ENCODE results near the gene CD63. TPM values are rescaled to one million over a fixed set of nuclear protein-coding genes. Genes with fewer than 3 reads are reported as not detected.

CD63 gene
- total RNA-seq, 1 experiment from 2014 or later = 367 TPM

DNA sequence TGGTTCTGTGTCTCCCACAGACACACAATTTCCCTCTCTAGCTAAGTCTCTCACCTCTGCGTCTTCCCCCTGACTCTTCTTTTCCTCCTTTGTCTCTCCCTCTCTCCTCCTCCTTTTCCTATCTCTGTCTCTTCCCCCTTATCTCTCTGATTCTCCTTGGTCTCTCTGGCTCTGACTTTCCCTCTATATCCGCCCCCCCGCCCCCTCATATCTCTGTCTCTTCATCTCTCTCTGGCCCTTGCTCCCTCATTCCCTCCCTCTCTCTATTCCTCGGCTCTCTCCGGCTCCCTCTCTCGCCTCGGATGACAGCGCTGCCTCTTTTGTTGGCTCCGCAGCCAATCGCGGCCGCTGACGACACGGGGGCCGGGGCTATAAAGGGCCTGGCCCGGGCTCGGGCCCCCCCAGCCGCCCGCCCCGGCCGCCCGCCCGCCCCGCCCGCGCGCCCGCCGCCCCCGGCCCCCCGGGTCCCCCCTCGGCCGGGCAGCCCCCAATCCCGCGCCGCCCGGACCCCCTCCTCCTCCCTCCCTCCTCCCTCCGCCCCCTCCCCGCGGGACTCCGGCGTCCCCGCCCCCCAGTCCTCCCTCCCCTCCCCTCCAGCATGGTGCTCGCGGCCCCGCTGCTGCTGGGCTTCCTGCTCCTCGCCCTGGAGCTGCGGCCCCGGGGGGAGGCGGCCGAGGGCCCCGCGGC is 14.1 kb upstream of the CD63 start, which contains the start of gene GDF11:
Gene GDF11 (plus strand): TSS at position 404 of the 687 bp plus-strand sequence. CDS start 195 bp downstream, at position 599.
- H3K36me3 ChIP-seq (ENCODE audit: insufficient read depth, low read length, poor library complexity, severe bottlenecking) = peaks cover 6% of the 10 kb centered on the region
- no TSS peak for BruUV-seq (replicated peaks)
- DNase-seq (ENCODE audit: low spot score) = peak; percentile 92
- TF ChIP-seq CTCF (conservative IDR thresholded peaks at IDR 0.05; ENCODE audit: low read depth, low read length) = no peak
- no peak for TF ChIP-seq EZH2 (IDR thresholded peaks at IDR 0.05; ENCODE audit: borderline replicate concordance, low read depth, low read length, poor library complexity, severe bottlenecking)
- CTCF ChIA-PET = no interaction called here
- peak within 1 kb of the TSS; percentile 70 for H3K4me3 ChIP-seq (ENCODE audit: low read depth, low read length, poor library complexity, severe bottlenecking)
- H3K27ac ChIP-seq (ENCODE audit: low read depth, low read length, poor library complexity, severe bottlenecking) = peak within 1 kb of the TSS; percentile 80
- peaks cover 12% of the 10 kb centered on the region for H3K4me1 ChIP-seq (ENCODE audit: insufficient read depth, low read length, poor library complexity, severe bottlenecking)
- no peaks in the 10 kb centered on the region for H3K9me3 ChIP-seq (ENCODE audit: low read depth, low read length, poor library complexity, severe bottlenecking)
- POLR2A ChIA-PET (ENCODE audit: low non-redundant PET) = interaction anchor here (0.7 kb wide), 1 partner anchor 12 kb away, joined by 3 read pairs; no protein-coding TSS in a partner anchor
- intact Hi-C loops (cut with micrococcal nuclease; ENCODE audit: unreplicated experiment) = no loop called here
- H3K27me3 ChIP-seq (replicated peaks; ENCODE audit: insufficient read depth, low read depth, low read length, poor library complexity) = no peaks in the 10 kb centered on the region

DNA sequence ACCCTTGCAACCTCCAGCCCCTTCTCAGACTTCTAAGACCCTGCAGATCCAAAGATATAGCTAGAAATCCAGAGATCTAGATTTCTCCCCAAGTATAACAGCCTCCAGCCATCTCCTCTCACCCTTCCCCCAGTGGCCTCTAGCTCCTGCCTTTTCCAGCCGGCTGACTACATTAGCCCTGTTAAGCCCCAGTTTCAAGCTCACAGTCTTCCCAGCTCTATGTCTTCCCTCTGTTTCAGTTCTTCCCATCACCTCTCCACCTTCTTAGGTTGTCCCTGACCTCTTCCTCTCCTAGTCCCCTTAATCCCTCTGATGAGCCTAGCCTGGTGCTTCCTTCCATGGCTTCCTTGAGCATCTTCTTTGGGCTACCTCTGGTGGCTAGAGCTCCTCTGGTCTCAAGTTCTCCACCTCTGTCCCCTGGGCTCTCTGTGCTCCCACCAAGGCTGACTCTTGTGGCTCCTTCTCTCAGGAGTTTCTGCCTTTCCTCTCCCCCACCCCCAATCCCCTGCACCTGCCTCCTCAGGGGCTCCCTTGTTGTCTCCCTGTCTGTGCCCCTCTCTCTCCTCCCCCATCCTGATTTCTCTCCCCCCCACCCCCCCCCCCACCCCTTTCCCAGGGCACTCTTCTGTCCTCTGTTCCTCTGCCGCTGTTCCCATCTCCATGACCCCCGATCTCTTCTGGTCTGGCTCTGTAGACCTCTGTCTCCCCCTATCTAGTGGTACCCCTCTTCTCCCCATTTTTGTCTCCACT is 13.3 kb upstream of the CD63 start:
- peaks cover 20% of the 10 kb centered on the region for H3K4me1 ChIP-seq (ENCODE audit: insufficient read depth, low read length, poor library complexity, severe bottlenecking)
- ChIA-PET POLR2A (ENCODE audit: low non-redundant PET) (no interaction called here), CTCF (interaction anchor here (0.7 to 0.9 kb wide), 2 partner anchors 24 to 214 kb away, joined by 3 to 4 read pairs; no protein-coding TSS in a partner anchor)
- DNase-seq (ENCODE audit: low spot score) = no peak
- peaks cover 6% of the 10 kb centered on the region for H3K36me3 ChIP-seq (ENCODE audit: insufficient read depth, low read length, poor library complexity, severe bottlenecking)
- intact Hi-C loops (cut with micrococcal nuclease; ENCODE audit: unreplicated experiment) = no loop called here
- TF ChIP-seq EZH2 (IDR thresholded peaks at IDR 0.05; ENCODE audit: borderline replicate concordance, low read depth, low read length, poor library complexity, severe bottlenecking) = no peak
- H3K27me3 ChIP-seq (replicated peaks; ENCODE audit: insufficient read depth, low read depth, low read length, poor library complexity) = no peaks in the 10 kb centered on the region
- no peaks in the 10 kb centered on the region for H3K9me3 ChIP-seq (ENCODE audit: low read depth, low read length, poor library complexity, severe bottlenecking)
- no TSS peak for BruUV-seq (replicated peaks)
- peak overlapping the region; percentile 77 for H3K27ac ChIP-seq (ENCODE audit: low read depth, low read length, poor library complexity, severe bottlenecking)
- peak overlapping the region; percentile 34 for H3K4me3 ChIP-seq (ENCODE audit: low read depth, low read length, poor library complexity, severe bottlenecking)

DNA sequence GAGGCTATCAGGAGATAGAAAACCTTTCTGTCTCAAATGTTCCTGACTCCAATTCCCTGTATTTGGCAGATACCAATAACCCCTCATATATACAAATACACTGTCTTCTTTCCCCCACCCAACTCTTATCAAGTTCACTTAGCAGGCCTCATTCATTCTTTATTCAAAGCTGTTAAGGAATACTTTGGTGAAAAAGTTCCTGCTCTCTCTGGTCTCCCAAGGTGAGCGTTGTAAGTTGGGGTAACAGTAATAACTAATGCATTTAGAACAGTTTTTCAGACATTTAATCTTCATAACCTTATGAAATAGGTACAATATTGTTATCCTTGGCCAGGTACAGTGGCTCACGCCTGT is 10.2 kb upstream of the CD63 start:
- Histone ChIP-seq H3K9me3 (ENCODE audit: low read depth, low read length, poor library complexity, severe bottlenecking) (no peaks in the 10 kb centered on the region), H3K27ac (ENCODE audit: low read depth, low read length, poor library complexity, severe bottlenecking) (no peak overlapping the region), H3K27me3 (replicated peaks; ENCODE audit: insufficient read depth, low read depth, low read length, poor library complexity) (no peaks in the 10 kb centered on the region), H3K4me1 (ENCODE audit: insufficient read depth, low read length, poor library complexity, severe bottlenecking) (peaks cover 15% of the 10 kb centered on the region), H3K36me3 (ENCODE audit: insufficient read depth, low read length, poor library complexity, severe bottlenecking) (no peaks in the 10 kb centered on the region), H3K4me3 (ENCODE audit: low read depth, low read length, poor library complexity, severe bottlenecking) (peak overlapping the region; percentile 59)
- ChIA-PET POLR2A (ENCODE audit: low non-redundant PET) (no interaction called here), CTCF (interaction anchor here (0.6 to 2.5 kb wide), 12 partner anchors 9 to 986 kb away, joined by 3 to 17 read pairs (median 4); partner anchors contain the start of genes ITGA7, NACA and SMARCC2)
- intact Hi-C loops (cut with micrococcal nuclease; ENCODE audit: unreplicated experiment) = loop anchor here (2.0 to 5.0 kb wide), 5 partner anchors 58 to 302 kb away; partner anchors contain the start of genes ORMDL2, PYM1, RPS26 and SARNP
- BruUV-seq (replicated peaks) = no TSS peak
- DNase-seq (ENCODE audit: low spot score) = no peak
- TF ChIP-seq EZH2 (IDR thresholded peaks at IDR 0.05; ENCODE audit: borderline replicate concordance, low read depth, low read length, poor library complexity, severe bottlenecking) = no peak
- TF ChIP-seq CTCF (conservative IDR thresholded peaks at IDR 0.05; ENCODE audit: low read depth, low read length) = no peak
